Measurements from ENCODE around the gene PTGES. TPM values are rescaled to one million over a fixed set of nuclear protein-coding genes. Genes with fewer than 3 reads are reported as not detected.

Gene PTGES
- total RNA-seq = 6.5 and 21.0 TPM in 2 replicates

GRCh38 chr9:129752900-129753729 is at the start of gene PTGES:
Gene PTGES, minus strand, starts transcription at chr9:129753042. Its CDS starts 30 bp downstream, at chr9:129753012.

Other genes with a start within 250 kb of the PTGES start
- 0.26 and 0.33 TPM in 2 replicates for gene C9orf50, start 131.9 kb downstream of the PTGES start, total RNA-seq
- gene NTMT1, start 126.9 kb downstream of the PTGES start, total RNA-seq = 31.7 and 32.8 TPM in 2 replicates
- 20.3 and 26.2 TPM in 2 replicates for gene ASB6, start 110.9 kb downstream of the PTGES start, total RNA-seq
- 11.3 and 17.9 TPM in 2 replicates for gene PRRX2, start 87.4 kb downstream of the PTGES start, total RNA-seq
- 51.9 and 55.1 TPM in 2 replicates for gene TOR1B, start 50.1 kb upstream of the PTGES start, total RNA-seq
- 35.0 and 39.6 TPM in 2 replicates for gene TOR1A, start 71.1 kb upstream of the PTGES start, total RNA-seq
- 26.6 and 33.7 TPM in 2 replicates for gene C9orf78, start 82.2 kb upstream of the PTGES start, total RNA-seq
- gene USP20, start 82.4 kb upstream of the PTGES start, total RNA-seq = 14.4 and 17.7 TPM in 2 replicates

Measured in smooth muscle cell of the pulmonary artery (primary cell).